KG1 (cell line): Measurements from ENCODE around the gene LYPD3.

Experiments
- DNase-seq: peaks from one replicate; lab custom pipeline; 2025; lab: John Stamatoyannopoulos, UW

The LYPD3 gene

DNA sequence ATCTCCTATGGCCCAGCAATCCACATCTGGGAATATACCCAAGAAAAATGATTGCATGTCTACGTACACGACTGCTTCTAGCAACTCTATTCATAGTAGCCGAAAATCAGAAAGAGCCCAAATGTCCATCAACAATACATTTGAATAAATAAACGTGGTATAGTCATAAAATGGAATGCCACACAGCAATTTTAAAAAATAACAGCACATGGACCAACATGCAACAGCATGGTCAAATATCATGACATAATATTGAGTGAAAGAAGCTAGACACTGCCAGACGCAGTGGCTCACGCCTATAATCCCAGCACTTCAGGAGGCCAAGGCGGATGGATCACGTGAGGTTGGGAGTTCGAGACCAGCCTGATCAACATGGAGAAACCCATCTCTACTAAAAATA is 34.4 kb downstream of the LYPD3 start:
- no peak for DNase-seq

DNA sequence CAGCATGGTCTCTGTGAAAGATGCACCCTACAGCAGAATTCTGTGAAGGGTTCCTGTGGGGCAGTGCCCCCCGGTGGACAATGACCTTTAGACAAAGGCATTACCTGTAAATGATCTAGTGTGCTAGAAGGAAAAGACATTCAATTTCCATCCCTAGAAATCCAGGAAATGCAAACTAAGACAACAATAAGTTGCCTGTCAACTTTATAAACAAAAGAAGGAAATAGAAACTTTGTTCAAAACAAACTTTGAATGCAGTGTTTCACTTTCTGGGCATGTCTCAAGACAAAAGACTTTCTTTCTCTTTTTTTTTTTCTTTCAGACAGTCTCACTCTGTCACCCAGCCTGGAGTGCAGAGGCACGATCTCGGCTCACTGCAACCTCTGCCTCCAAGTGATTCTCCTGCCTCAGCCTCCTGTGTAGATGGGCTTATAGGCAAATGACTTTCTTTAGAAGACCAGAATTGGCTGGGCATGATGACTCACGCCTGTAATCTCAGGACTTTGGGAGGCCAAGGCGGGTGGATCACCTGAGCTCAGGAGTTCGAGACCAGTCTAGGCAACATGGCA is 35.2 kb downstream of the LYPD3 start:
- DNase-seq, result no peak

DNA sequence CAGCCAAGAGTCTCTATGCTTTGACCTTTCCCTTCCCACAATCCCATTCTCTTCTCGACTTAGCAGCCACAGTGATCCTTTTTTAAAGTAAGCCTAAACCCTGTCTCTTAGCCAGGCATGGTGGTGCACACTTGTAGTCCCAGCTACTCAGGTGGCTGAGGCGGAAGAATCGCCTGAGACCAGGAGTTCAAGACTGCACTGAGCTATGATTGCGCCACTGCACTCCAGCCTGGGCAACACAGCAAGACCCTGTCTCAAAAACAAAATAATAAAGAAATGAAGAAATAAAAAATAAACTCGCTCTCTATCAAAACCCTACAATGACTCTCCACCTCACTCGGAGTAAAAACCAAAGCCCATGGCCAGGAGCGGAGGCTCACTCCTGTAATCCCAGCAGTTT is 36.0 kb downstream of the LYPD3 start:
- DNase-seq, result no peak

DNA sequence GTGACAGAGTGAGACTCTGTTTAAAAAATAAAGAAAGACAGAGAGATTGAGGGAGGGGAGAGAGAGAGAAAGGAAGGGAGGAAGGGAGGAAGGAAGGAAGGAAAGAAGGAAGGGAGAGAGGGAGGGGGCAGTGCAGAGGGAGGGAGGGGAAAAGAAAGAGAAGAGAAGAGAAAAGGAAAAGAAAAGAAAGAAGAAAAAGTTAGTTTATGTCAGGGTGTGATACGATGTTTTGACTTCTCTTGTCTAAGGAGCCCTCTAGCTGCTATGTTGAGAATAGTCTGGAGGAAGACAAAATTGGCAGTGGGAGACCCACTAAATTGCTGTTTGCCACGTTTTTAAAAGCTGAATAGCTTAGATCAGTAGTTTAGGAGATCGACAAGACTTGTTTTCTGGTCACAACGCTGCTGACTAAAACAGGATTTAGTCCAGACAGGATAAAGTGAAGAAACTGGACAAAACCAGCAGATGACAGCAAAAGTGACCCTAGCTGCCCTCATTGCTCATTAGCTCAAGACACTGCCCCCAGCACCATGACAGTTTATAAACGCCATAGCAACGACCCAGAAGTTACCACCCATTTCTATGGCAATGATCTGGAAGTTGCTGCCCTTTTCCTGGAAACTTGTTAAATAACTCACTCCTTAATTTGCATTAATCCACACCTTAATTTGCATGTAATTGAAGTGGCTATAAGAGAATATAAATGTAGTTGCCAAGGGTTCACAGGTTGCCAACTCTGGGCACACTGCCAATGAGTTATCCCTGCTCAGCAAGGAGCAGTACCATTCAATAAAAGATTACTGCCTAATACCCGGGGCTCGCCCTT is 39.6 kb downstream of the LYPD3 start:
- no peak for DNase-seq

DNA sequence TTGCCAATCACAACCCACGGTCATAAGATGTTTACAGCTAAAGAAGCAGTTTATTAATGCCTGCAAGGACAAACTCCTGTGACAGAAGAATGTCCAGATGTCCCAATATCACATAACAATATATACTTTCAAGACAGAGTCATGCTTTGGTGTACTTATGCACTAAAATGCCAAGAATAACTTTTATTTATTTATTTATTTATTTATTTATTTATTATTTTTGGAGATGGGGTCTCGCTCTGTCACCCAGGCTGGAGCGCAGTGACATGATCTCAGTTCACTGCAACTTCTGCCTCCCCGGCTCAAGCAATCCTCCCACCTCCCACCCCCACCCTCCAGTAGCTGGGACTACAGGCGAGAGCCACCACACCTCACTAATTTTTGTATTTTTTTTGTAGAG is 41.6 kb downstream of the LYPD3 start:
- DNase-seq, result no peak

DNA sequence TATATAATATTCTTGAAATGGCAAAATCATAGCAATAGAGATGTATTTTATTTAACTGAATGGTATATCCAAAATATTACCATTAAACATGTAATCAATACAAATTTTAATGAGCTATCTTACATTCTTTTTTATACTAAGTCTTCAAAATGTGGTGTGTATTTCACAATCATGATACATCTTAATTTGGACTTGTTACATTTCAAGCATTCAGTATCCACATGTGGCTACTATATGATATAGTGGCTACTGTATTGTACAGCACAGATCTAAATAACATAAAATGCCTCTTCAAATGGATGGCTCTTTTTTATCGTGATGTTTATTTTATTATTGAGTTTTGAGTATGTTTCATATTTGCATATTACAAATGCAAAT is 42.7 kb downstream of the LYPD3 start:
- no peak for DNase-seq

DNA sequence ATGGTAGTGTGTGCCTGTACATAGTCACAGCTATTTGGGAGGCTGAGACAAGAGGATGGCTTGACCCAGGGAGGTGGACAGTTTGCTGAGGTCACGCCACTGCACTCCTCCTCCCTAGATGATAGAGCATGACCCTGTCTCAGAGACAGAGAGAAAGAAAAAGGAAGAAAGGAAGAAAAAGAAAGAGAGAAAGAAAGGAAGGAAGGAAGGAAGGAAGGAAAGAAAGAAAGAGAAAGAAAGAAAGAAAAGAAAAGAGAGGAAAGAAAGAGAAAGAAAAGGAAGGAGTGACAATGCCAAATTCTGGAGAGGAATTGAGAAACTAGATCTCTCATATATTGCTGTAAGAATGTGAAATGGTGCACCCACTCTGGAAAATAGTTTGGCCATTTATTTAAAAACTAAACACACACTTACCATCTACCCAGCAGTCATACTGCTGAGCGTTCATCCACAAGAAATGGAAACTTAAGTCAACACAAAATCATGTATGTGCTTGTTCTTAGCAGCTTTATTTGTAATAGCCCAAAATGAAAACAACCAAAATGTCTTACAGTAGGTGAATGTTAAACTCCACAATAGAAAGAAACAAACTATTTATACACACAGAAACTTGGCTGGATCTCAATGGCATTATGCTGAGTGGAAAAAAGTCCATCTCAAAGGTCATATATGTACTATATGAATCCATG is 43.3 kb downstream of the LYPD3 start:
- DNase-seq, result no peak

DNA sequence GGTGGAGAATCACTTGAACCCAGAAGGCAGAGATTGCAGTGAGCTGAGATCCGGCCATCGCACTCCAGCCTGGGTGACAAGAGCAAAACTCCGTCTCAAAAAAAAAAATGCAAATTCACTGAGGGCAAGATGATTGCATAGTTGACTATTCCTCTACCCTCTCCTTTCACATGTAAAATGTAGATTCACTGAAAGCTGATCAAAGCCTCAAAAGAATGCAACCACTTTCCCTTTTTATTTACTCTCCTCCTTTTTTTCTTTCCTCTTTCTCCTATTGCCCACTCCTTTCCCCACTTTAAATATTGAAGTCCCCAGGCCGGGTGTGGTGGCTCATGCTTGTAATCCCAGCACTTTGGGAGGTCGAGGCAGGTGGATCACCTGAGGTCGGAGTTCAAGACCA is 44.5 kb downstream of the LYPD3 start:
- DNase-seq, result no peak

DNA sequence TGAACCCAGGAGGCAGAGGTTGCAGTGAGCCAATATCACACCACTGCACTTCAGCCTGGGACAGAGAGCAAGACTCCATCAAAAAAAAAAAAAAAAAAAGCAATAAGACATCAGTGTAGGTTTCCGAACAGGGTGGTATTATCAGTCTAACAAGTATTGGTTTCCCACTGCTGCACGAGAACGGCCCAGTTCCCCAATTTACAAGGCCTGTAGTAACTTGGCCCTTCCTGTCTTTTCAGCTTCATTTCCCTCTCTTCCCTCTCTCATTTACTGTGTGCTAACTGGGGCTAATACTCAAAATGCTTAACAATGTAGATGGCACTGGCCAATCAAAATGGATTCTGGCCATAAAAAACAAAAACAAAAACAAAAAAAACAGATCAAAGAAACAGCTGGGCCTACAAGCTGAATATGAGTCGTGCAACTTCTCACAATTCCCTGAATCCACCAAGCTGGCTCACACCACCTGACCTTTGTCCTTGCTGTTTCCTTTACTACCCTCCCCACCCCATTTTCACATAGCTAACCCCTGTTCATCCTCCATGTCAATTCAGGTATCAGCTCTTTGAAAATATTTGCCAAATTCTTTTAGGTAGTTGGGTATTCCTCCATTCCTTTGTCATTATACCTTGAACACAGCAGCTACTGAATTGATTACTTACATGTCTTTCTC is 48.3 kb downstream of the LYPD3 start:
- DNase-seq, result no peak

DNA sequence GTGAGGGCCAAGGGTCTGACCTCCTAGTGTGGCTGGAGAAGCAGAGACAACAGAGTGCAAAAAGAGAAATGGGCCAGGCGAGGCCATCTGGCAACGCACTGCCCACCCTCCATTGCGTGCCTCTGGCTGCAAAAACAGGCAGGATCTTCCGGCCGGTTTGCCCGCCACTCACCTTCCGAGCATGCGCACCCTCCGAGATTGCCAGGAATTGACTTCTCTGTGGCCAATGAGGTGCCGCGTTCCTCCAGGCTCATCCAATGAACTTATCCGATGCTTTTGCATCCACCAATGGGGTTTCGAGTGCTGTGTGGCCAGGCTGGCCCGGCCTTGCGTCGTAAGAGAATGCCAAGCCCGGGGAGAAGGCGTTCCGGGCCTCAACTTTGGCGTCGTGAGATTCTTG is 50.9 kb downstream of the LYPD3 start, which contains the start of gene TEX101:
TSS of gene TEX101 (plus strand) at position 337 of the 400 bp plus-strand sequence. CDS start 1,030 bp downstream, outside the sequence.
- no peak for DNase-seq

DNA sequence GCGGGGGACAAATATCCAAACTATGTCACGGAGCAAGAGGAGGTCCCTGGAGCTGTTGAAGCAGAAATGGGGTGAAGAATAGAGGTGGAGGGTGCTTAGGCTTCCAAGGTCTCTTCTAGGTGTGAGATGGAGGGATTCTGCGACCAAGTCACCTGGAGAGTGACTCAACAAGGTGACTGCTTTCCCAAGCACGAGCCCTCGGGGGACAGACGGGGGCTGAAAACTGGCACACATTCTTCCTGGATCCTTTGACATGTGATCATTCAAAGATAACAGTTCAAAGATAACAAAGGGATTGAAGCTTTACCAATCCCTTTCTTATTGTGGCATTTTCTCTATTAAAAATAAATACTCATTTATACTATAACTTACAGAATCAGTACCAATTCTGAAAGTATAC is 53.0 kb downstream of the LYPD3 start:
- DNase-seq, result no peak
